Endothelial cell of umbilical vein (primary cell): ENCODE data around the gene LHPP. TPM values are rescaled to one million over a fixed set of nuclear protein-coding genes. Genes with fewer than 3 reads are reported as not detected.

ENCODE experiments used
- BruUV-seq: library from RNA; stranded (reverse); fragments of 400-500 nt; replicated peaks from 2 replicates; lab custom pipeline; 2021; lab: Mats Ljungman, UMichigan
- CTCF ChIA-PET: fragments of 300-600, 350-600 bp; sonication (Branson Sonifier 250); formaldehyde crosslinking; loops from one replicate; lab custom pipeline; 2021; ENCODE audit warnings: antibody characterized with exemption, inconsistent platforms; lab: Charles Lee
- POLR2A ChIA-PET: fragments of 300-600, 350-600 bp; sonication (Branson Sonifier 250); formaldehyde crosslinking; loops from one replicate; lab custom pipeline; 2021; ENCODE audit warnings: antibody characterized with exemption, inconsistent platforms; lab: Charles Lee
- DNase-seq: peaks from one replicate; pipeline ENCODE4 v3.0.0-alpha.2; 2011; ENCODE audit warnings: low read depth, low spot score
- FAIRE-seq: peaks from 2 replicates; lab custom pipeline; 2011; peaks lifted over from hg19 to GRCh38; lab: Jason Lieb, UNC
- H2AFZ ChIP-seq: 2 replicates; pipeline ENCODE4 v1.6.0; 2012; ENCODE audit warnings: low read depth, low read length, control low read depth, inconsistent platforms
- H3K27ac ChIP-seq: 2 replicates; pipeline ENCODE4 v1.5.1; 2011; ENCODE audit warnings: low read depth, mild to moderate bottlenecking, control low read depth, low read length, moderate library complexity; ENCODE audit not compliant: insufficient read depth
- H3K27me3 ChIP-seq, 2 experiments: 2 replicates each; pipeline versions ENCODE4 v1.6.0 to v1.6.1; 2011; ENCODE audit warnings: low read length in 2 of 2, mixed read lengths in 1 of 2; ENCODE audit not compliant: control insufficient read depth in 2 of 2, insufficient read depth in 2 of 2
- H3K36me3 ChIP-seq, 2 experiments: 2 replicates in 1 of 2; 3 replicates in 1 of 2; pipeline ENCODE4 v1.5.1; 2011; ENCODE audit warnings: low read length in 2 of 2, mild to moderate bottlenecking in 1 of 2, moderate library complexity in 1 of 2; ENCODE audit not compliant: control insufficient read depth in 2 of 2, insufficient read depth in 2 of 2; ENCODE audit errors: extremely low read depth in 1 of 2
- H3K4me1 ChIP-seq: 3 replicates; pipeline ENCODE4 v1.5.1; 2011; ENCODE audit warnings: mild to moderate bottlenecking, low read length; ENCODE audit not compliant: control insufficient read depth, insufficient read depth; ENCODE audit errors: extremely low read depth
- H3K4me2 ChIP-seq: 2 replicates; pipeline ENCODE4 v1.6.1; 2011; ENCODE audit warnings: low read length, control low read depth, mixed read lengths; ENCODE audit not compliant: insufficient read depth
- H3K4me3 ChIP-seq, 3 experiments: fragments of 200-600 bp in 1 of 3; sonication (generic), shearing (Covaris generic) in 1 of 3; replicated peaks in 1 of 3; 2 replicates each; pipeline ENCODE4 v1.5.1; 2011 to 2016; ENCODE audit warnings: control low read depth in 3 of 3, low read length in 3 of 3, mild to moderate bottlenecking in 2 of 3, inconsistent platforms in 1 of 3, low read depth in 1 of 3, moderate library complexity in 1 of 3; ENCODE audit not compliant: insufficient read depth in 1 of 3
- H3K79me2 ChIP-seq: 2 replicates; pipeline ENCODE4 v1.6.0; 2012; ENCODE audit warnings: low read length, inconsistent platforms; ENCODE audit not compliant: control insufficient read depth, insufficient read depth
- H3K9ac ChIP-seq: replicated peaks from 2 replicates; pipeline ENCODE3; 2011; ENCODE audit warnings: low read length, control low read depth; ENCODE audit not compliant: insufficient read depth; ENCODE audit errors: extremely low read depth
- H3K9me1 ChIP-seq: replicated peaks from 3 replicates; pipeline ENCODE4 v1.6.0; 2011; ENCODE audit warnings: mild to moderate bottlenecking, low read length; ENCODE audit not compliant: control insufficient read depth, insufficient read depth; ENCODE audit errors: extremely low read depth
- H3K9me3 ChIP-seq: replicated peaks from 2 replicates; pipeline ENCODE4 v1.5.1; 2012; ENCODE audit warnings: low read length, inconsistent platforms; ENCODE audit not compliant: control insufficient read depth, insufficient read depth
- H4K20me1 ChIP-seq: replicated peaks from 2 replicates; pipeline ENCODE3; 2011; ENCODE audit warnings: mild to moderate bottlenecking, low read length; ENCODE audit not compliant: control insufficient read depth, insufficient read depth; ENCODE audit errors: extremely low read depth
- CTCF ChIP-seq, 2 donors: IDR thresholded peaks; 1 replicate in 1 of 2; 2 replicates in 1 of 2; pipeline ENCODE4 v1.5.1; 2011; ENCODE audit warnings: low read length in 2 of 2, mild to moderate bottlenecking in 2 of 2, moderate library complexity in 2 of 2, control low read depth in 1 of 2, inconsistent platforms in 1 of 2, low read depth in 1 of 2; ENCODE audit not compliant: insufficient read depth in 1 of 2; ENCODE audit errors: extremely low read depth in 1 of 2
- EZH2 ChIP-seq: IDR thresholded peaks from 2 replicates; pipeline ENCODE4 v1.6.1; 2012; ENCODE audit warnings: borderline replicate concordance, low read depth, mild to moderate bottlenecking, moderate library complexity, low read length, inconsistent platforms; ENCODE audit not compliant: severe bottlenecking
- FOS ChIP-seq: IDR thresholded peaks from 2 replicates; pipeline ENCODE4 v1.6.1; 2011; ENCODE audit warnings: mild to moderate bottlenecking, low read length, moderate library complexity, borderline replicate concordance; ENCODE audit not compliant: insufficient read depth
- GATA2 ChIP-seq: IDR thresholded peaks from 2 replicates; pipeline ENCODE4 v1.7.0; 2011; ENCODE audit warnings: low read depth, mild to moderate bottlenecking, moderate library complexity, mixed read lengths, low read length; ENCODE audit not compliant: insufficient read length, insufficient read depth
- JUN ChIP-seq: IDR thresholded peaks from 2 replicates; pipeline ENCODE4 v1.6.1; 2011; ENCODE audit warnings: borderline replicate concordance, low read depth; ENCODE audit not compliant: insufficient read length, insufficient read depth
- MAX ChIP-seq: IDR thresholded peaks from 2 replicates; pipeline ENCODE4 v1.6.1; 2011; ENCODE audit not compliant: insufficient read depth, insufficient read length
- MYC ChIP-seq: IDR thresholded peaks from one replicate; pipeline ENCODE4 v1.6.1; 2011; ENCODE audit warnings: mild to moderate bottlenecking, low read depth, low read length
- POLR2A ChIP-seq: IDR thresholded peaks from 2 replicates; pipeline ENCODE4 v1.6.1; 2012; ENCODE audit warnings: low read depth, mild to moderate bottlenecking, control low read depth, low read length
- POLR2AphosphoS5 ChIP-seq: IDR thresholded peaks from 2 replicates; pipeline ENCODE4 v1.6.1; 2012; ENCODE audit warnings: low read depth, mild to moderate bottlenecking, control low read depth, low read length, moderate library complexity; ENCODE audit not compliant: insufficient read depth
- dilution Hi-C: fragments of 300-500 bp; cut with MboI; formaldehyde crosslinking; loops from one replicate; pipeline ENCODE4 v1.15.0; 2019; ENCODE audit warnings: low sequenced_read_pairs; ENCODE audit not compliant: extremely low pct_ligation_motif_present
- intact Hi-C: fragments of 100-400 bp; cut with micrococcal nuclease; formaldehyde crosslinking; loops from one replicate; pipeline ENCODE4 v1.10.0; 2022
- polyA plus RNA-seq, 4 experiments: library from polyadenylated mRNA; depleted of rRNA in 3 of 4; stranded (reverse) in 3 of 4; unstranded in 1 of 4; fragments of >200 nt; gene quantifications; 2 replicates each; pipeline versions ENCODE4 v1.2.1 to v1.2.3, GENCODE V29; 2011 to 2012; ENCODE audit warnings: missing spikeins in 1 of 4
- total RNA-seq: library from RNA; stranded (reverse); gene quantifications from 2 replicates; pipeline ENCODE4 v1.2.3, GENCODE V29; 2021

Gene LHPP
- total and polyA plus RNA-seq, 2 donors (not counting 3 experiments of a cell fraction or from before 2014, with no cell fraction given), result 5.8 to 11.2 TPM

GRCh38 chr10:124495725-124496124, 34.1 kb downstream of the LHPP start:
- intact Hi-C loops, result no loop called here
- Histone ChIP-seq H3K4me1 (no peaks in the 10 kb centered on the region), H4K20me1 (no peaks in the 10 kb centered on the region), H2AFZ (no peak overlapping the region), H3K9me1 (no peaks in the 10 kb centered on the region), H3K27me3 (no peaks in the 10 kb centered on the region), H3K9me3 (no peaks in the 10 kb centered on the region), H3K9ac (no peak overlapping the region), H3K4me3 (no peak overlapping the region), H3K36me3 (no peaks in the 10 kb centered on the region), H3K4me2 (no peak overlapping the region), H3K79me2 (no peaks in the 10 kb centered on the region), H3K27ac (no peak overlapping the region)
- no peak for FAIRE-seq
- ChIA-PET CTCF (no interaction called here), POLR2A (no interaction called here)
- TF ChIP-seq POLR2AphosphoS5 (no peak), MYC (no peak), GATA2 (no peak)
- dilution Hi-C loops, result no loop called here
- BruUV-seq, result no TSS peak
- DNase-seq, result no peak

- Histone ChIP-seq H3K27me3 (no peaks in the 10 kb centered on the region), H3K9ac (no peak overlapping the region), H3K9me1 (no peaks in the 10 kb centered on the region), H3K36me3 (no peaks in the 10 kb centered on the region), H3K4me2 (no peak overlapping the region), H3K4me1 (no peaks in the 10 kb centered on the region), H3K27ac (no peak overlapping the region), H3K79me2 (no peaks in the 10 kb centered on the region), H3K4me3 (no peak overlapping the region), H4K20me1 (no peaks in the 10 kb centered on the region), H2AFZ (no peak overlapping the region), H3K9me3 (no peaks in the 10 kb centered on the region)
- ChIA-PET POLR2A (no interaction called here), CTCF (no interaction called here)
- TF ChIP-seq EZH2 (no peak), MAX (no peak), CTCF (IDR thresholded peaks at IDR 0.05; ENCODE audit: extremely low read depth in 1 of 2, insufficient read depth in 1 of 2, low read depth in 1 of 2, low read length in 2 of 2) (no peak), MYC (no peak), POLR2AphosphoS5 (no peak), JUN (no peak), GATA2 (no peak), FOS (no peak), POLR2A (no peak)
- DNase-seq, result no peak
- no peak for FAIRE-seq
- no TSS peak for BruUV-seq
- dilution Hi-C loops (no loop called here), intact Hi-C loops (no loop called here)
Observed at GRCh38 chr10:124496150-124496549, 34.5 kb downstream of the LHPP start.
